ENCODE measurements around the gene ASB7.

DNA sequence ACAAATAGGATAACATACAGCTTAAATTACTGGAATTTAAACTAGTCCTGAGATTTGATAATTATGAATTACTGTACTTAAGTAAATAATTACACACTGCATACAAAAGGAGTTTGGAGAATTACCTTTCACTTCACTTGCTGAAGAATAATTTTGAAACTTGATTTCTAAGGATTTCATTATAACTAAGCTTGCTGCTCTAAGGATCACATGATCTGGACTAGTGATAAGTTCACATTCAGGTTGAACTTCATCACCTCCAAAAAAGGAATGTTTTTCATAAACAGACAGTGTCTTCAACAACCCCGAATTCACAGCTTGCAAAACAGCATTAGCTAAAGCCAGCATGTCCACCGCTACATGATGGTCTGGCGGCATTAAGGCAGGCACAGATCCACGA lies 28.9 kb upstream of the ASB7 start:
- TF ChIP-seq CTCF (IDR thresholded peaks at IDR 0.05), result no peak
- no peak for TF ChIP-seq EP300 (IDR thresholded peaks at IDR 0.05)

Measured in suprapubic skin (tissue), 3 donors.